NCI-H748 treated with DMSO at 0.1 percent for 48 hours (cell line): ENCODE measurements around the gene AFAP1.

ENCODE experiments used
- DNase-seq: peaks from one replicate; lab custom pipeline; 2025; lab: John Stamatoyannopoulos, UW

AFAP1 gene

GRCh38 chr4:7769396-7770223 is 170.1 kb downstream of the AFAP1 start:
- no peak for DNase-seq

DNA sequence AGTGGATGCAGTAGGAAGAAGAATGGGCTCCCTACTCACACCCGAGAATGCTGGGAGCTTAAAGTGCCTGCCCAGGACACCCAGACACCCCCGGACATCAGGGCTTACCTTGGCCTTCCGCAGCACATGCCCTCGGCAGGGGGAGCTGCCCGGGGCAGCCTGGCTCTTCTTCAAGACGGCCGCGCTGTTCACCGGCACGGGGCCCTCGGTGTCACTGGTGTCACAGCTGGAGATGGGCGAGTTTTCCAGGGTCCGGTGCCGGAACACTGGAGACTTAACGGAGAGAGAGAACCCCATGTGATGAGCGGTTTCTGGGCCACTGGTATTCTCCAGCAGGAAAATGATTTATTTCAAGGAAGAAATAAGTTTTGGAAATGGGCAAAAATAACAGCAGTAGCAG is 170.9 kb downstream of the AFAP1 start:
- DNase-seq, result no peak

- DNase-seq, result no peak
Observed at GRCh38 chr4:7767966-7768365, 171.7 kb downstream of the AFAP1 start.

- DNase-seq, result no peak
Observed at GRCh38 chr4:7767526-7767925, 172.1 kb downstream of the AFAP1 start.

GRCh38 chr4:7766661-7767345 is 172.9 kb downstream of the AFAP1 start:
- DNase-seq, result no peak

DNA sequence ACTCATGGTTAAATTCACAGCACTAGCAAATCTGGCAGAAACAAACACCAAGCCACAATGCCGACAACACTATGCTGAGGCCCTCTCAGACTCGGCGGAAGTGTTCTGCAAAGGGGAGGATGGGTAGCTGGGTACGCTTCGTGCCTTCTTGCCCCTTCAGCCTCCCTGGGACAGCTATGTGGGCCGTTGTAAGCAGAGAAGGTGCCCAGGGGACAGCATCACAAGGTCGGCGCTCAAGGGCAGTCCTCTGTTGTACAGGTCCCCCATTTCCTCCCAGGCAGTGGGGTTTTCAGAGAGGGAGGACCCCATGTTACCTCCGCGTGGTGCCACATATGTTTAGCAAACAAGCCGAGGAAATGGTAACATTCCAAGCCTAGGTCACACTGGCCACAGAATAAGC is 173.6 kb downstream of the AFAP1 start:
- no peak for DNase-seq

DNA sequence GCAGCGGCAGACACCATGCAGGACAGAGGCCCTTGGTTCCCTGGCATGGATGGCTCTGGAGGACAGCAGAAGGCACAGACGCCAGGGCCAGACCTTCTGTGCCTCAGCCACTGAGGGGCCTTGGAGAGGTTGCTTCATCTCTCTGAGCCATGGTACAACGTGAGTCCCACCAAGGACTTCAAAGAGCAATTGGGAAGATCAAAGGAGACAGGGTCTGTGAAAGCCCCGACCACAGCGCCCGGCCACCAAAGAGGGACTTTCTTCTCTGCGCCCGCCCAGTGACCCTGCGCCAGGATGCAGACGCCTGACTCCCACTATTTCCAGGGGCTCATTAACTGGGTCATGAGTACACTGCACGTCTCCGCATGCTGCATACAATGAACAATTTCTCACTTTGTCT is 174.0 kb downstream of the AFAP1 start:
- no peak for DNase-seq

- no peak for DNase-seq
Observed at GRCh38 chr4:7764466-7764865, 175.2 kb downstream of the AFAP1 start.

DNA sequence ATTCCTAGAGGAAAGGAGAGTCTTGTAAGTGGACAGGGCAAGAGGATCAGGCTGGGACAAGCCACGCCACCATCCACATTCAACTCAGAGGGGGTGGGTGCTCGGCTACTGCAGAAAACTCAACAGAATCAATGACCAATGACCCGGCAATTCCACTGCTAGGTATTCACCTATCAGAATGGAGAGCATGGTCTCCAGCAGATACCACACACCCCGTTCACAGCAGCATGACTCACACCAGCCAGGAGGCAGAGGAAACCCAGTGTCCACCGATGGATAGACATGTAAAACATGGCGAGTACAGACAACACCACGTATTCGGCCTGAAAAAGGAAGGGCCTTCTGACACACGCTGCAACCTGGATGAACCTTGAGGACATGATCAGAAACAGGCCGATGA is 175.9 kb downstream of the AFAP1 start:
- no peak for DNase-seq

- DNase-seq, result no peak
Observed at GRCh38 chr4:7763106-7763505, 176.6 kb downstream of the AFAP1 start.

DNA sequence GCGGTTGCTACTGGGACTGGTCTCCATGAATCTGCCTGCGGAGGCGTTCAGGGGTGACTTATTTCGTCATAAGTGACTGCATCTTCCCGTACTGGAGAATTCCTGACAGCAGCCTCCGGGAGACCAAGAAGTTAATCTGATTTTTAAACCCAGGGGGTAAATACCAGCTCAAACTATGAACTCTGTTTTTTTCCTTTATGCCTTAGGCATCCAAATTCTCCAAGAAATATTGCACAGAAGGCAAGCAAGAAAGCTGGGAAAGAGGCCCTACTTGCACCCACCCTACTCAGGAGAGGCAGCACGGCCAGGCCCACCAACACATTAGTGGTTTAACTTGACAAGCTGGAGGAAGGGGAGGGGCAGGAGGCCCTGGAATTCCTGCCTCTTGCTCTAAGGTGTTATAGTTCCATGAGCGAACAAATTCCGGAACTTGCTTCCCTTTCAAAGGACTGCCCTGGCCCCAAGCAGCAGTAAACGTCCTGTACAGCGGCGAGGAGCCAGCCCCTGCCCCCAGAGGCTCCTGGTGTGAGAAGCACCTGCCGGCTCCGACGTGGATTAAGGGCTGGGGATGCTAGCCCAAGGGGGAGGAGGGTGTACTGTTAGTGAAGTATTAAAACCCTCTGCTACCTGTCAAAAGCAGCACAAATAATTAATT is 177.2 kb downstream of the AFAP1 start:
- no peak for DNase-seq

DNA sequence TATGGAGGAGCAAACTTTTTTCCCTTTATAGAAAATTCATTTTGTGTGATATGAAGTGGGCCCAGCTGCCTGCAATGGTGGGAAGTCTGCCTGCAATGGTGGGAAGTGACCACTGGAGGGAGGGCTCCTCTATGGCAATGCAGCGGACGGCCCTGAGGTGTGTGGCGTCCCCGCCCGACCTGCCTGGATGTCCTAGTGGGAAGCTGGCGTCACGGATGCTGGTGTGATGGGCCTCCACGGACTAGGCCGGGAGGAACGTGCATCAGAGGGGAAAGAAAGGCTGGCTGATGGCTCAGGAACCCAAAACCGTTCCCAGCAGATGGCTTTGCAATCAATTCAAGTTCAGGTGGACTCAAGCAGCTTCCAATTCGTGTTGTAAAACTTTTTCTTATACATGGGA is 177.9 kb downstream of the AFAP1 start:
- DNase-seq, result no peak

DNA sequence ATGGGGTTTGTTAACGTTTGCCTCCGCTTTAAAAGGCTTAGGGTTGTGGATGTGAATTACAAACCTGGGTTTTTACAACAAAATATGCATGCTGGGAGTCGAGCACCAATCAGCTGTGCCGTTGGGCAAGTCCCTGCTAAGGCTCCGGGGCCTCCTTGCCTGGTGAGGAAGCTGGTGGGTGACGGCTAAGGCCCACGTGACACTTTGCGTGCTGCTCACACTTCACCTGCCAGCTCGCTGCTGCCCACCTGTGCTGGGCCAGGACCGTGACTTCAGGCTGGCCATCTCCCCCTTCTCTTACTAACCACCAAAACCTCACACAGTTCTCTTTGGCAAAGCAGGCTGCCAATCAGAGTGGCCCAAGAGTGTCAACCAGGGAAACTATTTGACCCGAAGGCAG is 178.3 kb downstream of the AFAP1 start:
- DNase-seq, result no peak

GRCh38 chr4:7760706-7761105 is 179.0 kb downstream of the AFAP1 start:
- DNase-seq, result no peak

DNA sequence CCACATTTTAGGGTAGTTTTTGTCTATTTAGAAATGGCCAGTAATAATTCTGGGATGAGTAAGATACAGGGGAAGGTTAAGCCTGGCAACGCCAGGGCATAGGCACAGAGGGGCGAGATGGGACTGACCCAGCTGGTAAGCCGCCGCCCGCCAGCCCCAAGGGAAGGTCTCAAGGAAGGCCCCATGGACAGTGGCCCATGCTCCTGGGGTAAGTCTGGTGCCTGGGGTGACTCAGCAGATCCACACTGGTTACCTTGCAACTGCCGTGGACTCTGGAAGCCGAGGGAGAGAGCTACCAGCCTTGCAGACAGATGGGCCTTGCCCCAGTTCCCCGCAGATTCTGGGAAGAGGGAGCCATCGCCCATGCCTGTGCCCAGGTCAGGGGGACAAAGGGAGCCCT is 179.4 kb downstream of the AFAP1 start:
- DNase-seq, result no peak

GRCh38 chr4:7759635-7760034 is 180.0 kb downstream of the AFAP1 start:
- DNase-seq, result no peak

GRCh38 chr4:7759216-7759615 is 180.4 kb downstream of the AFAP1 start:
- DNase-seq, result no peak

DNA sequence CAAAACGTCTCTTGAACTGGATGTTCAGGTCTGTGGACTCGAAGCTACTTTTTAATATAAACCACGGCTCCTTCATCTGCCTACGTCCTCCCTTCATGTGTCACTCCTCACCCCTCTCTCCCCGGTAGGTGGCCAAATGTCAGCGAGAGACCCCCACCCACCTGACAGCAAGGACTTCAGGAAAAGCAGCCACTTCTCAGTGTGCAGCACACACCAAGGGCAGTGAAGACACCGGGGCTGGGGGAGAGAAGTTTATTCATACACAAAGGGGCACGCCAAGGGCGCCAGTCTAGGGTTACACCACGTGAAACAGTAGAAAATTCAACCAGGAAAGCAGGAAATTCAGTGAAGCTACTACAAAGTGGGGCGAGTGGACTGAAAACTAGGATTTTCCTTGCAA is 181.2 kb downstream of the AFAP1 start:
- DNase-seq, result no peak

DNA sequence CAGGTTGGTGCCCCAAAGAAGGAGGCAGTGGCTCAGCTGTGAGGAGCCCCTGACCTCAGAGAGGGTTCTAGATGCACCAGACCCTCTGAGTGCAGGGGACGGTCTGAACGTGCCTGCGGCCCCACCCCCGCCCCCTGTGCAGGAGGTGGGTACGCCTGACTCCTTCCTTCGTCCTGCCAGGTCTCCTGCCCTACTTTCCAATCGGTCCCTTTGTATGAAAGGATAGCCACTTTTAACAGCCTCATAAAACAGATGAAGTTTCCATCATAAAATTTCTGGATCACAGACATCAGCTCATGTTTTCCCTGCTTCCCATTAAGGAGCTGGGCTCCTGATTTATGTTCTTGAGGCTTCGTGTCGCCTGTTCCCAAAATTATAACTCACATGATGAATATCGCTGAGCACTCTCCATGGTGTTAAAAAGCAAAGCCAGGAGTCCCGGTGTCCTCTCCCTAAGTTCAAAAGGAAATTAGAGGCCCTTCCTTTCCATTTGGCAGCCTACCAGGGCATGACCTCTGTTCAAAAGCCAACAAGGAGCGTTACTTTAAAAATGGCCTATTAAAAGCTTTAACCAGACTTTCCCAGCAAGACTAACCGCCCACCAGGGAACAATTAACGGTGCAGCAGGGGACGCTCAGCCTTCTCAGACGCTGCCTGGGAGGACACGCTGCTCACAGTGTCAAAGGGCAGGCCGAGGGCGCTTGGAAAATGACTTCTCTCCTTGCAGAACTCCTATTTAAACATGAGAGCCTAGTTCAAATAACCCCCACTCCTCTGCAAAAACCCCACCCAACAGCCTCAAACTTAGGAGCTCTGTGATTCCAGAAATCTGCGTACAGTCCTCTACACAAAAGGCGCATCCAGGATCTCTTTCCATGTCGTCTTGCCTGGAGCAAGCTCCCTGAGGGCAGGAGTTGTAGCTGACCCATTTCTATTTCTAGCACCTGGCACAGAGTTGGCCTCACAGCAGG is 181.9 kb downstream of the AFAP1 start:
- no peak for DNase-seq

DNA sequence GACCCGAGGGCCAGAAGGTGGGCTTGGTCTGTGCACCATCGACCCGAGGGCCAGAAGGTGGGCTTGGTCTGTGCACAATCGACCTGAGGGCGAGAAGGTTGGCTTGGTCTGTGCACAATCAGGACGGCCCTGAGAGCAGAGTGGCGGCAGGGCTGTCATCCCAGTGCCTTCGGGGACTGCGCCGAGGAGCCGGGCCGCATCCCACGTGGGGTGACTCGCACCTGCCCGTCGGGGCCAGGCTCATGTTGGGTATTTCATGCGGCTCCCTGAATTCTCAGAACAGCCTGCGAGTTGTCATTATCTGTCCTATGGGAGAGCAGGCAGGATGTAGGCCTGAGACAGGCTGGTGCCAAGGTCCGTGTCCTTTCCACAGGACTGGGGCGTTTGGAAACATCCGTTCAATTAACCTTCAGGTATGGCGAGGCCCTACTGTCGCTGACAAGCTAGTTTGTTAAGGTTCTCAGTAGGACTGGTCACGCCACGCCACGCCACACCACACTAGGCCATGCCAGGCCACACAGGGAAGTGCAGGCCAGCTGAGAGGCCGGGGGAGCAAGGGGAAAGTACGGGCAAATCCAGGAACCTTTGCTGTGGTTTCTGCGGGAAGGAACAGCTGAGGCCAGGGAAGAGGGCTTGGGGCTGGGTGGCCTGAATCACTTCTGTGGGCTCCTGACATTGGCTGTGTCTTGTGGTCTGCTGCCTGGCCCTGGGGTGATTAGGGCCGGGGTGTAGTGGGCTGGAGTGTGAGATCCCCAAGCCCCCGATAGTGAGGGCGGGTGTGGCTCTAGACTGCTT is 182.9 kb downstream of the AFAP1 start:
- no peak for DNase-seq

- DNase-seq, result no peak
Observed at GRCh38 chr4:7756071-7756470, 183.6 kb downstream of the AFAP1 start.
